Fibroblast of villous mesenchyme (primary cell): ENCODE measurements around the gene MAP2K5. TPM values are rescaled to one million over a fixed set of nuclear protein-coding genes. Genes with fewer than 3 reads are reported as not detected.

Experiments used
- DNase-seq: peaks from one replicate; pipeline ENCODE4 v3.0.0-alpha.2; 2010; ENCODE audit warnings: low read depth
- H3K4me3 ChIP-seq: 2 replicates; pipeline ENCODE4 v1.5.1; 2011; ENCODE audit warnings: low read depth, mild to moderate bottlenecking, low read length
- total RNA-seq: library from RNA; depleted of rRNA; stranded (reverse); fragments of >200 nt; gene quantifications from 2 replicates; pipeline ENCODE4 v1.2.3, GENCODE V29; 2012
- TF ChIP-seq, protein P1 (sequence below): IDR thresholded peaks from 2 replicates; pipeline ENCODE4 v1.5.1; 2012; ENCODE audit warnings: low read depth, mild to moderate bottlenecking, low read length; ENCODE audit not compliant: insufficient read depth

Gene MAP2K5
- total RNA-seq, 1 donor, result 6.9 TPM

DNA sequence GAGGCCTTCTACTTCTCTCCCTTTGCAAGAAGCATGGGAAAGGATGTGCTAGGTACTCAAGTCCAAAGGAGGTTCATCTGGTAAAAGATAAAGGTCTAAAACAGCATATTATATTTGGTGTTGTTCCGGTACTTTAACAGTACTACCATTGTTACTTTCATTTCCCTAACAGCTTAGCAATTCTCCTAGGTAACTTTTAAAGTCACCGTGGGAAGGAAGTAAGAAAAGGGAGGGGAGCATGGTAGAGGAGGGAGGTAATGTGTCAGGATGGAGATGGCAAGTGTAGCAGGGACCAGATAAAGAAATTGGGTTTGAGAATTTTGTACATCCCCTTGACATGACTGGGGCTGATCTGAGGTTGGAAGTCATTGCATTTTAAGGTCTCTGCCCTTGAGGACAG, 193.4 kb downstream of the MAP2K5 start:
- no peak overlapping the region for H3K4me3 ChIP-seq
- TF ChIP-seq, protein P1, sequence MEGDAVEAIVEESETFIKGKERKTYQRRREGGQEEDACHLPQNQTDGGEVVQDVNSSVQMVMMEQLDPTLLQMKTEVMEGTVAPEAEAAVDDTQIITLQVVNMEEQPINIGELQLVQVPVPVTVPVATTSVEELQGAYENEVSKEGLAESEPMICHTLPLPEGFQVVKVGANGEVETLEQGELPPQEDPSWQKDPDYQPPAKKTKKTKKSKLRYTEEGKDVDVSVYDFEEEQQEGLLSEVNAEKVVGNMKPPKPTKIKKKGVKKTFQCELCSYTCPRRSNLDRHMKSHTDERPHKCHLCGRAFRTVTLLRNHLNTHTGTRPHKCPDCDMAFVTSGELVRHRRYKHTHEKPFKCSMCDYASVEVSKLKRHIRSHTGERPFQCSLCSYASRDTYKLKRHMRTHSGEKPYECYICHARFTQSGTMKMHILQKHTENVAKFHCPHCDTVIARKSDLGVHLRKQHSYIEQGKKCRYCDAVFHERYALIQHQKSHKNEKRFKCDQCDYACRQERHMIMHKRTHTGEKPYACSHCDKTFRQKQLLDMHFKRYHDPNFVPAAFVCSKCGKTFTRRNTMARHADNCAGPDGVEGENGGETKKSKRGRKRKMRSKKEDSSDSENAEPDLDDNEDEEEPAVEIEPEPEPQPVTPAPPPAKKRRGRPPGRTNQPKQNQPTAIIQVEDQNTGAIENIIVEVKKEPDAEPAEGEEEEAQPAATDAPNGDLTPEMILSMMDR, result no peak

DNA sequence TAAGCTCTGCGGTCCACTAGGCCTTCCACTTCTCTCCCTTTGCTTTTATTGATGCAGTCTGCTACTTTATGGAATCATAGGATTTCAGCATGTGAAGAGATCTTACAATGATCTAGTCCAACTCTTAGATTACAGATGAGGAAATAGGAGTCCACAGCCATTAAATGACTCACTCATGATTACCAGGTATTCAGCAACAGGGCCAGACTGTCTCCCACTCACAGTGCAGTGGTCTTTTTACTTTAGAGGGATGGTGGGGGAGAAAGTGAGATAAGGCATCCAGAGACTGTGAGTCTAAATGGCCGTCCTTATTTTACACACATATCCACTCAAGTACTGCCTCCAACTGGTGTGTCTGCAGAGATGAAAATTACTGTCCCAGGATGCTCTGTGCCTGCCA, 194.3 kb downstream of the MAP2K5 start:
- no peak overlapping the region for H3K4me3 ChIP-seq
- DNase-seq, result no peak
- TF ChIP-seq, protein P1, result no peak

More for the DNA sequence above, 193.4 kb downstream of the MAP2K5 start:
- DNase-seq, result no peak

DNA sequence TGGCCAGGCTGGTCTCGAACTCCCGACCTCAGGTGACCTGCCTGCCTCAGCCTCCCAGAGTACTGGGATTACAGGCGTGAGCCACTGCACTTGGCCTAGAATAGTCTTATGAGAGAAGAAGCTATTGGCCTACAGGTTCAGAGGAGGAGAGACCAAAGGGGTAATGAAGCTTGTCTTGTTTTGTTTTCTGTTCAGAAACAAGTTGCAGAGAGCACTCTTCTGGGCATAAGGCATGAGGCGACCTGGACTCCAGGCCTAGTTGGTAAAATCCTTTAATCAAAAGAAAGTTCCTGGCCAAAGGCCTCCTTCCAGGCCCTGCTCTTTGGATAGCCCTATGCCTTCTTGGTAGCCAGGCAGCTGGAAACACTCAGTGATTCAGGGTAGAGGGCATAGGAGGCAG, 195.6 kb downstream of the MAP2K5 start:
- TF ChIP-seq, protein P1, result no peak
- DNase-seq, result no peak
- H3K4me3 ChIP-seq, result no peak overlapping the region

DNA sequence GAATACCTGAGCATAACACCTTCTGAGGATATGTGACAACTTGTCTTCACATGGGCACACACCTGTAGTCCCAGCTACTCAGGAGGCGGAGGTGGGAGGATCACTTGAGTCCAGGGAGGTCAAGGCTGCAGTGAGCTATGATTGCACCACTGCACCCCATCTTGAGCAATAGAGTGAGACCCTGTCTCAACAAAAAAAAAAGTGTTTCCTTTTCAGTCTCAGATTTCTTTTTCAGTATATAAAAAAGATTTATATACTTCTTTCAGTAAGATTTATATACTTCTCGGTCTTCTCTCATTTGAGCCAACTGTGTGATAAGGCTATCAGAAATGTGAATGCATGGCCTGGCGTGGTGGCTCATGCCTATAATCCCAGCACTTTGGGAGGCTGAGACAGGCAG, 197.9 kb downstream of the MAP2K5 start:
- H3K4me3 ChIP-seq, result no peak overlapping the region
- no peak for DNase-seq
- TF ChIP-seq, protein P1, result no peak

DNA sequence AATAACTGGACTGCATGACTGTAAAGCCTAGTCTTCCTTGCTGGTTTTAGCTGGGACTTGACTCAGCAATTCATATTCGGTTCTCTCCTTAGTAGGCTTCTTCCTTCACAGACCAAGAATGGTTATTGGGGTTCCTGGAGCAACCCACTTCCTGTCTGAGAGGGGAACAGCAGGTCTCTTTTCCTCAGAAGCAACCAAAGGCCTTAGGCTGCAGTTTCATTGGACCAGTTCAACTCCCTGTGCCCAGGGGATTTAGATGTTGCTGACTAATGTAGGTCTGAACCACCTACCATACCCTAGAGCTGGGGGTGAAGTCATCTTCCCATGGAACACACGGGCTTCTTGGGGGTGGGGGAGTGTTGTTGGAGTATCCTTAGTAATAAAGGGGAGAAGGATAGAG, 198.8 kb downstream of the MAP2K5 start:
- H3K4me3 ChIP-seq, result no peak overlapping the region
- TF ChIP-seq, protein P1, result no peak
- DNase-seq, result no peak

DNA sequence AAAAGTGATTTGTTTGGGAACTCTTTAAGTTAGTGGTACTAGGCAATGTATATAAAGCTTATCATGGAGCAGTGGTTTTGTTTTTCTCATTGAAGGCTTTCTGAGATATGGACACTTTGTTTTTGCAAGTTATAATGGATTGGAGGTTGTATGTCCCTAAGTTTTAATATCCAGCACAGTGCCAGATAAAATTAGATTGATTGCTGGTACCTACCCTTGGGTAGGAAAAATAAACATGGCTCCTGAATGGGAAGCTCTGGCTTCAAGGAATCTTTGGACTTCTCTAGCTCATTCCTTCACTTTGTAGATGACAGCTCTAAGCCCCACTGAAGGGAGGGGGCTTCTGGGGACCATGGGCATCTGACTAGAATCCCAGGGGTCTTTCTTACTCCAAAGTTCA, 201.1 kb downstream of the MAP2K5 start:
- no peak for DNase-seq
- TF ChIP-seq, protein P1, result no peak
- no peak overlapping the region for H3K4me3 ChIP-seq

DNA sequence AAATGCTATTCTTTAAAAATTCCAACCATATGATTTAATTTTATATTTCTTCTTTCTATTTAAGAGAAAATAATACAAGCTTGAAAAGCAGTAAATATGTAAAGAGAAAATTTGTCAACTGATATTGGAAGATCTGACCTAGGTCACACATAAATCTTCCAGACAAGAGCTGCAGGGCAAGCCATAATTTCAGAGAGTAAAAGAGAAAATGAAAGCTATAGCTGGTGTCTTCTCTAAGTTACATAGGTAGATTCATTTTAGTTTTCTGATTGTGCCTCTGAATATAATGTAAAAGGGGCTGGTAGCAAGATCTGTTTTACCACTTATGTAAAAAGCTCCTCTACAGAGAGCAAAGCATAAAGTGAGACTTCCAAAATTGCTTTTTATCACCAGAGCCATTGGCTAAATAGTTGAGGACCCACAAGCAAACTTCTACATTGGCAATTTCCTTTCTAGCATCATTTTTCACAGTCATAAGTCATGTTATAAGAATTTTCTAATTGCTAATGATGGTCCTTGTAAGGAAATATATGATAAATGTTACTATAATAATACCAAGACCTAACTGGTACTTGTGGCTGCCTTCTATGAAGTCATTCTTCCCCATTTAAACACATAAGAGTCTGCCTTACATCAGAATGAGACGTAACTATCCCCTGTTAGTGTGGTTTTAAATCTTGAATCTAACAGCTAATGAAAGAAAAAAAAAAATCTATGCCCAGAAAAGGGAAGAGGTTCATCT, 202.0 kb downstream of the MAP2K5 start:
- no peak for DNase-seq
- no peak overlapping the region for H3K4me3 ChIP-seq
- TF ChIP-seq, protein P1, result no peak
